Chondrocyte (in vitro differentiated cells): ENCODE measurements around the gene WAS. TPM values are rescaled to one million over a fixed set of nuclear protein-coding genes. Genes with fewer than 3 reads are reported as not detected.

Experiments
- DNase-seq: peaks from one replicate; pipeline ENCODE4 v3.0.0; 2021; ENCODE audit warnings: mixed read lengths, low spot score
- H3K27ac Mint-ChIP-seq: one replicate; pipeline ENCODE4 v1.8.0; 2021; ENCODE audit warnings: mild to moderate bottlenecking, moderate library complexity, mixed read lengths; ENCODE audit not compliant: unreplicated experiment
- H3K27me3 Mint-ChIP-seq: 2 replicates; pipeline ENCODE4 v1.8.0; 2021; ENCODE audit warnings: low read depth, mixed read lengths
- H3K36me3 Mint-ChIP-seq: 2 replicates; pipeline ENCODE4 v1.8.0; 2021; ENCODE audit warnings: low read depth, mixed read lengths
- H3K4me1 Mint-ChIP-seq: 2 replicates; pipeline ENCODE4 v1.8.0; 2021; ENCODE audit warnings: low read depth, mild to moderate bottlenecking, mixed read lengths
- H3K4me3 Mint-ChIP-seq: one replicate; pipeline ENCODE4 v1.8.0; 2021; ENCODE audit warnings: mild to moderate bottlenecking, moderate library complexity, mixed read lengths; ENCODE audit not compliant: unreplicated experiment
- H3K9me3 Mint-ChIP-seq: 2 replicates; pipeline ENCODE4 v1.8.0; 2021; ENCODE audit warnings: low read depth, mixed read lengths
- total RNA-seq: library from RNA; stranded (reverse); gene quantifications from 3 replicates; pipeline ENCODE4 v1.2.1, GENCODE V29; 2021
- TF ChIP-seq, protein P1 (sequence below): fragments of 200-600 bp; sonication (generic); IDR thresholded peaks from 2 replicates; pipeline ENCODE4 v1.5.0; 2021; ENCODE audit warnings: antibody characterized with exemption, mild to moderate bottlenecking, moderate library complexity

Gene WAS
- total RNA-seq, 1 donor from 2014 or later = 0.37 TPM

DNA sequence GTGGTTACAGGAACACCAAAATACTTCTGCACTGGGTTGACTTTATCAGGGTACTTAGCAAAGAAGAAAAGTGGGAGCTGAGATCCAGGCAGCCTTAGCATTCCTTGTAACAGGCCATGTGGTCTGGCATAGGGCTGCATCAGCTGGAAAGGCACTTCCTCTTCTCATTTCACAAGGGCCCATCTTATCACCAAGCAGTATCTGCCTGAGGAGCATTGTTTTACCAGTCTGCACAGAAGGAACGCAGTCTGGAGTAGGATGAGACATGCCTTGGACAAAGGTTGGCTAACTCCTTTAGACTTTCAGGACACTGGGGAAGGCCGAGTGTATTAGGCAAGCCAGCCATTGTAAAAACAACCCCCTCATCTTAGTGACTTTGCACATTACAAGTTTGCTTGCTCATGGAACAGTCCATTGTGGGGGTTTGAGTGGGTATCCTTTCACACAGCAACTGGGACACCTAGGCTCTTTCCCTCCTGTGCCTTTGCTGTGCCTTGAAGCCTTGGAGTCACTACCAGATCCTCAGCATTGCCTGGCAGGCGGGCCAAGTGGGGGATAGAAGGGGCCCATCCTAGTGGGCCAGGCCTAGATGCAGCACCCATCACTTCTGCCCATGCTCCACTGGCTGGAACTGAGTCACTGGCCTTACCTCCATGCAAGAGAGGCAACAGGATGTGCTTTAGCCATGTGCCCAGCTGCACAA, 17.5 kb downstream of the WAS start:
- Mint-ChIP-seq H3K27ac (no peak overlapping the region), H3K9me3 (no peaks in the 10 kb centered on the region), H3K36me3 (peaks cover 3% of the 10 kb centered on the region), H3K27me3 (no peaks in the 10 kb centered on the region), H3K4me3 (no peak overlapping the region), H3K4me1 (peaks cover 8% of the 10 kb centered on the region)
- TF ChIP-seq, protein P1, sequence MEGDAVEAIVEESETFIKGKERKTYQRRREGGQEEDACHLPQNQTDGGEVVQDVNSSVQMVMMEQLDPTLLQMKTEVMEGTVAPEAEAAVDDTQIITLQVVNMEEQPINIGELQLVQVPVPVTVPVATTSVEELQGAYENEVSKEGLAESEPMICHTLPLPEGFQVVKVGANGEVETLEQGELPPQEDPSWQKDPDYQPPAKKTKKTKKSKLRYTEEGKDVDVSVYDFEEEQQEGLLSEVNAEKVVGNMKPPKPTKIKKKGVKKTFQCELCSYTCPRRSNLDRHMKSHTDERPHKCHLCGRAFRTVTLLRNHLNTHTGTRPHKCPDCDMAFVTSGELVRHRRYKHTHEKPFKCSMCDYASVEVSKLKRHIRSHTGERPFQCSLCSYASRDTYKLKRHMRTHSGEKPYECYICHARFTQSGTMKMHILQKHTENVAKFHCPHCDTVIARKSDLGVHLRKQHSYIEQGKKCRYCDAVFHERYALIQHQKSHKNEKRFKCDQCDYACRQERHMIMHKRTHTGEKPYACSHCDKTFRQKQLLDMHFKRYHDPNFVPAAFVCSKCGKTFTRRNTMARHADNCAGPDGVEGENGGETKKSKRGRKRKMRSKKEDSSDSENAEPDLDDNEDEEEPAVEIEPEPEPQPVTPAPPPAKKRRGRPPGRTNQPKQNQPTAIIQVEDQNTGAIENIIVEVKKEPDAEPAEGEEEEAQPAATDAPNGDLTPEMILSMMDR = no peak
- DNase-seq = no peak

DNA sequence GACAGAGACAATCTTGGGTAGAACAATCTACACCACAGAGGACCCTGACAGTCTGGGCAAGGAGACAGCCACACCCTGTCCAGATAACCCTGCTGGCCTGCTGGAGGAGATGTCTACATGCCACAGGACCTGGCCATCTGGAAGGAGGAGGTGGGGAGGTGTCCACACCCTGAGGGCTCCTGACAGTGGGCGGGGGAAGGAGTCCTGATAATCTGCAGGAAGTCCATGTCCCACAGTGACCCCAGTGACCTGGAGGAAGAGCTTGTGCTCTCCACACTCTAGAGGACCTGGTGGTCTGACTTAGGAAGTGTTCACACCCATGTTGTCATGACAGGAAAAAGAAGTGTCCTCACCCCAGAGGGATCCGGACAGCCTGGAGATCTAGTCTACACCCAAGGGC, 18.4 kb downstream of the WAS start:
- H3K36me3 Mint-ChIP-seq = peaks cover 3% of the 10 kb centered on the region
- H3K27ac Mint-ChIP-seq = no peak overlapping the region
- TF ChIP-seq, protein P1 = no peak
- no peaks in the 10 kb centered on the region for H3K9me3 Mint-ChIP-seq
- H3K4me1 Mint-ChIP-seq = peaks cover 7% of the 10 kb centered on the region
- H3K4me3 Mint-ChIP-seq = no peak overlapping the region
- H3K27me3 Mint-ChIP-seq = no peaks in the 10 kb centered on the region
- no peak for DNase-seq

DNA sequence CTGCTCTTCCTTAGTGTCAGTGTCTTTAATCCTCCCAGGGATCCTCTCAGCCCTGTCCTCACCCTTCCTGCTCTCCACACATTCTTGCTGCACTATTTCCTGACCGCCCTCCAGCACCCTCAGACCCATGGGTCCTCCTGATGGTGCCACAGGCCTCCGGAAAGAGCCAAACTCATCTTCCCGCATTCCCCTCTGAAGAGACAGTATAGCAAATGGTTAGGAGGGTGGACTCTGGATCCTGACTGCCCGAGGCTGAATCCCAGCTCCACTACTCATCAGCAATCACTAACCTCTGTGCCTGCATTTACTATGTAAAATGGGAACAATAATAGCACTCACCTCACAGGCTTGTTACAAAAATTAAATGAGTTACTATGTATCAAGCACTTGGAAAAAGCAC, 19.1 kb downstream of the WAS start:
- no peak for DNase-seq
- TF ChIP-seq, protein P1 = no peak
- peaks cover 3% of the 10 kb centered on the region for H3K36me3 Mint-ChIP-seq
- no peak overlapping the region for H3K27ac Mint-ChIP-seq
- H3K4me3 Mint-ChIP-seq = no peak overlapping the region
- H3K27me3 Mint-ChIP-seq = no peaks in the 10 kb centered on the region
- H3K9me3 Mint-ChIP-seq = no peaks in the 10 kb centered on the region
- peaks cover under 1% of the 10 kb centered on the region for H3K4me1 Mint-ChIP-seq

DNA sequence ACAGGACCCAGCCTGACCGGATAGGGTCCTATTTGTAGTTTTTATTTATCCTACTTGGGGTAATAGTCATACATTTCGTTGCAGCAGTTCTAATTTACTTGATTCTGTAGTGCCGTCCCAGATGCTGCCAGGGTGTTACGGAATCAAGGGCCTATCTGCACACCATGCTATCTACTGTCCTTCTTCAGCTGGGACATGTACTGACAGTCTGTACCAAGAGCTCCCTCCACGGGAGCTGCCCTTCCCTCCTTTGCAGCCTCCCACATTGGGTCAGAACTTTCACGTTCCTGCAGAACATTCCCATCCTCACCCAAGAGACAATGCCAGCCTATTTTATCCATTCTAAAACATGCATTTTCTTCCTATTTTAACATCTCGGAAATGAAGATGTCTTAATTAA, 19.6 kb downstream of the WAS start:
- H3K4me3 Mint-ChIP-seq = no peak overlapping the region
- no peaks in the 10 kb centered on the region for H3K9me3 Mint-ChIP-seq
- DNase-seq = no peak
- no peaks in the 10 kb centered on the region for H3K27me3 Mint-ChIP-seq
- TF ChIP-seq, protein P1 = no peak
- no peaks in the 10 kb centered on the region for H3K4me1 Mint-ChIP-seq
- H3K36me3 Mint-ChIP-seq = peaks cover 3% of the 10 kb centered on the region
- no peak overlapping the region for H3K27ac Mint-ChIP-seq

DNA sequence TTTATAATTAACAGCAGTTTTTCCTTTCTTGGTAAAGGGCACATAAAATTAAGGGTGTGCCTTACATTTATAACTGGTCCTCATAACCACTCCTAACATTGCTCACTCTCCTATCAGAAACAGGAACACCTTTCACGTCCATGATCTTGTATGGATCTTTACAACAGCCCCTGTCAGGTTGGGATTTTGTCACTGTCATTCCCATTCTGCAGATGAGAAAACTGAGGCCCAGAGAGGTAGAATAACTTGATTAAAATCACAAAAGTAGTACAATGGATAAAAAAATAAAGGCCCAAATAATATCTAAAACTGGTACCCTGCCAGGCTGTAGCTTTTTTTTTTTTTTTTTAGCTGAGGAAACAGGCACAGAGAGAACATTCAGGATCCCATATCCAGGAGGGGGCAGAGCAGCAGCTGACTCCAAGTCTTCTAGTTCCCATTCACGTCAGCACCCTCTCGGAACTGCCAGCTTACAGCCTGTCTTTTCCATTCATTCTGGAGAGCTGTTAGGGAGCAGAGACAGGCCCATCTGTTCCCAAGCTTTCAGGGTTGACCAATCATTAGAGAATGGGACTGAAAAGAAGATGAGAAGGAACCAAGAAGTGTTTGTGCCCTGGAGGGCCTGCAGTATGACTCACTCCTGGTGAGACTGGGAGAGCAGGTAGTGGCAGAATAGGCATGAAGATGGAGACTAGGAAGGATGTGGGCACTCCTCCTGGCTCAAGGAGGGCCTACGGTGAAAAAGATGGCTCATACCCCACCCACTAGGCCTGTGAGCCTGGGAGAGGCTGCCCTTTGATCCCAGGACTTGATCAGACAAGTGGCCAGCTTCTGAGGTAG, 20.3 kb downstream of the WAS start:
- no peak for DNase-seq
- TF ChIP-seq, protein P1 = no peak
- no peak overlapping the region for H3K4me3 Mint-ChIP-seq
- H3K9me3 Mint-ChIP-seq = no peaks in the 10 kb centered on the region
- no peaks in the 10 kb centered on the region for H3K27me3 Mint-ChIP-seq
- peaks cover 3% of the 10 kb centered on the region for H3K36me3 Mint-ChIP-seq
- no peaks in the 10 kb centered on the region for H3K4me1 Mint-ChIP-seq
- peak overlapping the region; percentile 18 for H3K27ac Mint-ChIP-seq
